GM12891 (cell line): ENCODE data around the gene MGST3.

ENCODE experiments used
- POLR2A ChIP-seq: IDR thresholded peaks from 2 replicates; pipeline ENCODE4 v1.6.1; 2011; ENCODE audit warnings: low read depth, low read length, control low read depth
- POLR2AphosphoS5 ChIP-seq: IDR thresholded peaks from 2 replicates; pipeline ENCODE4 v1.6.1; 2011; ENCODE audit warnings: low read depth, low read length, control low read depth
- POU2F2 ChIP-seq: IDR thresholded peaks from 2 replicates; pipeline ENCODE4 v1.6.1; 2011; ENCODE audit warnings: low read depth, mild to moderate bottlenecking, control low read depth, low read length, moderate library complexity
- TAF1 ChIP-seq: IDR thresholded peaks from 2 replicates; pipeline ENCODE4 v1.6.1; 2011; ENCODE audit warnings: low read depth, low read length, control low read depth

DNA sequence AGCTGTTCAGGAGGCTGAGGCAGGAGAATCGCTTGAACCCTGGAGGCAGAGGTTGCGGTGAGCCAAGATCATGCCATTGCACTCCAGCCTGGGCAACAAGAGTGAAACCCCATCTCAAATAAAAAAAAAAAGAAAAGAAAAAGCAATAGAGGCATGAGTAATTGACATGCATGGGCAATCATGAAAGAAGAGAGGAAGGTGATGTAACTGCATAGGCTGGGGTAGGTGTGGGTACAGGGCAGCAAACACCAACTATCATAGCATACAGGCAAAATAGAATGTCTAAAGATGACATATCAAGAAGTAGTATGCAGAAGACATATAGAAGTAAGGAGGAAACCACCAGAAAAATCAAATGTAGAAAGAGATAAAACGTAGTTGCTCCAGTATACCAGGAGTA lies 19.0 kb upstream of the MGST3 start:
- TF ChIP-seq TAF1 (no peak), POLR2AphosphoS5 (no peak), POU2F2 (no peak), POLR2A (no peak)
